ENCODE data around the gene HS3ST2. TPM values are rescaled to one million over a fixed set of nuclear protein-coding genes. Genes with fewer than 3 reads are reported as not detected.
A peak's percentile ranks its signal among the peaks of the same experiment; 100 is the strongest.

HS3ST2 gene
- total and polyA plus RNA-seq, 2 of the 8 experiments (the other 6 are each of a cell fraction or from before 2014, with no cell fraction given), result 1.7 to 3.7 TPM

DNA sequence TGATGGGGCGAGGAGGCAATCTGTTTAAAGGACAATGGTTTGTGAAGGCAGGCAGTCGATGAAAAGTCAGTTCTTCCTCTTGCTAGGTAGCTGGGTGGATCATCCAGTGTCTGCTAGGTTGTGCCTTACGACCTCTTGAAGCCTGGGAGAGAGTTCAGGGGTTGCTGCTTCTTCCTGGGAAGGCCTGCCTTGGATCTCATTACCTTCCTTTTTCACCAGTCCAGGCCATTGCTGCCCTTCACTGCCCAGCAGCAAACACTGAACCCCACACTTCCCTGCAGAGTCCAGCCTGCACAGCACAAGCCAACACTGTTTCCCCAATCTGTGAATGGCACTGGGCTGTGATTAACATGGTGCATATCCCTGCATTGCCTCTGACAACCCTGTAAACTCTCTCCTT is 24.7 kb downstream of the HS3ST2 start:
- DNase-seq (ENCODE audit: low read depth in 1 of 2, low spot score in 2 of 2), result no peak
- H4K5ac ChIP-seq (ENCODE audit: insufficient read length, low read depth, low read length), result no peak overlapping the region
- H3K27ac ChIP-seq (ENCODE audit: low read depth, low read length), result no peak overlapping the region
- H4K20me1 ChIP-seq (replicated peaks in 1 of 2; ENCODE audit: control insufficient read depth in 1 of 2, insufficient read depth in 2 of 2, low read length in 2 of 2), result no peaks in the 10 kb centered on the region
- no peak overlapping the region for H2BK20ac ChIP-seq (ENCODE audit: low read length)
- 90% methylated on average over 3 of the region's 3 CpGs; no CpG with 5 or more reads in 1 of the 2 experiments for WGBS, 2 experiments (ENCODE audit: extremely low coverage in 1 of 2, insufficient coverage in 1 of 2, insufficient read length in 1 of 2, insufficient replicate concordance in 2 of 2, low coverage in 1 of 2, low lambda C conversion rate in 2 of 2, missing lambda C conversion rate in 1 of 2)
- H2BK120ac ChIP-seq (replicated peaks; ENCODE audit: low read depth, low read length), result no peak overlapping the region
- TF ChIP-seq GABPA (IDR thresholded peaks at IDR 0.05; ENCODE audit: borderline replicate concordance, insufficient read depth, low read length) (no peak), KDM4A (IDR thresholded peaks at IDR 0.05; ENCODE audit: low read depth, low read length, severe bottlenecking) (no peak), RAD21 (IDR thresholded peaks at IDR 0.05 in 1 of 2, conservative IDR thresholded peaks at IDR 0.05 in 1 of 2; ENCODE audit: low read depth in 2 of 2, low read length in 2 of 2) (no peak), PHF8 (conservative IDR thresholded peaks at IDR 0.05; ENCODE audit: low read depth, low read length) (no peak), SUZ12 (IDR thresholded peaks at IDR 0.05; ENCODE audit: low read length) (no peak), CEBPB (IDR thresholded peaks at IDR 0.05; ENCODE audit: low read depth, low read length) (no peak), RXRA (IDR thresholded peaks at IDR 0.05; ENCODE audit: insufficient read depth, low read depth, low read length) (no peak)
- no peak overlapping the region for H4K91ac ChIP-seq (replicated peaks; ENCODE audit: insufficient read length, low read length)
- no peaks in the 10 kb centered on the region for H3K79me2 ChIP-seq (ENCODE audit: control insufficient read depth in 1 of 2, insufficient read depth in 2 of 2, low read length in 2 of 2)
- H3K23ac ChIP-seq (ENCODE audit: insufficient read length), result no peak overlapping the region
- H3K14ac ChIP-seq (ENCODE audit: insufficient read length), result no peak overlapping the region
- H3K23me2 ChIP-seq (ENCODE audit: low read depth, low read length), result no peaks in the 10 kb centered on the region
- no peak overlapping the region for H4K8ac ChIP-seq (ENCODE audit: extremely low read depth, insufficient read depth, low read length)
- H2AFZ ChIP-seq (ENCODE audit: low read length), result 0 out of 2 replicates have a peak overlapping the region, but pooled peaks have one; percentile 12
- H3K18ac ChIP-seq (ENCODE audit: extremely low read depth, low read length), result no peak overlapping the region
- no peaks in the 10 kb centered on the region for H3K36me3 ChIP-seq (ENCODE audit: control insufficient read depth in 2 of 4, insufficient read depth in 4 of 4, low read length in 3 of 4)
- no peak overlapping the region for H2BK5ac ChIP-seq (ENCODE audit: low read depth, low read length)
- H3K4ac ChIP-seq (replicated peaks; ENCODE audit: insufficient read length, low read depth, low read length), result no peak overlapping the region
- no peak overlapping the region for H3K56ac ChIP-seq (replicated peaks; ENCODE audit: insufficient read length, low read depth, low read length)
- no peak overlapping the region for H3K9ac ChIP-seq (replicated peaks in 1 of 4; ENCODE audit: extremely low read depth in 1 of 4, low read depth in 3 of 4, low read length in 3 of 4)
- no peaks in the 10 kb centered on the region for H3K79me1 ChIP-seq (ENCODE audit: low read depth, low read length)
- peaks cover 2 to 4% (median 3%) of the 10 kb centered on the region in 4 experiments; a peak in 3 of 7 replicates for H3K4me1 ChIP-seq (replicated peaks in 1 of 4; ENCODE audit: control insufficient read depth in 3 of 4, insufficient read depth in 4 of 4, low read length in 3 of 4)
- ChIA-PET POLR2A (ENCODE audit: partially characterized antibody) (no interaction called here), CTCF (ENCODE audit: partially characterized antibody) (interaction anchor here (1.0 kb wide), 2 partner anchors 14 to 597 kb away, joined by 3 read pairs; no protein-coding TSS in a partner anchor)
- no peak for FAIRE-seq
- H3K9me3 ChIP-seq (ENCODE audit: insufficient read depth in 2 of 2, low read depth in 1 of 2, low read length in 1 of 2), result no peaks in the 10 kb centered on the region
- no peak overlapping the region for H2BK12ac ChIP-seq (ENCODE audit: low read depth, low read length)
- H2BK15ac ChIP-seq (ENCODE audit: low read length), result no peak overlapping the region
- no peaks in the 10 kb centered on the region for H3K27me3 ChIP-seq (replicated peaks in 1 of 4; ENCODE audit: control insufficient read depth in 3 of 4, extremely low read depth in 1 of 4, insufficient read depth in 3 of 4, low read length in 3 of 4)
- no peak overlapping the region for H3K4me2 ChIP-seq (ENCODE audit: insufficient read depth in 1 of 2, low read depth in 2 of 2, low read length in 2 of 2)
- H3K4me3 ChIP-seq (ENCODE audit: extremely low read depth in 1 of 4, insufficient read depth in 2 of 4, low read depth in 3 of 4, low read length in 4 of 4), result no peak overlapping the region
- no peak overlapping the region for H2AK5ac ChIP-seq (ENCODE audit: low read depth, low read length)
